ENCODE measurements around the gene ARHGEF26. TPM values are rescaled to one million over a fixed set of nuclear protein-coding genes. Genes with fewer than 3 reads are reported as not detected.

ARHGEF26 gene
- total RNA-seq, 1 experiment from 2014 or later: 7.2 TPM

GRCh38 chr3:154175041-154175440 lies 53.9 kb downstream of the ARHGEF26 start:
- Histone ChIP-seq H3K4me1 (ENCODE audit: control insufficient read depth in 1 of 2, insufficient read depth in 2 of 2, low read length in 2 of 2) (no peaks in the 10 kb centered on the region), H3K9me3 (ENCODE audit: control insufficient read depth in 1 of 2, insufficient read depth in 1 of 2, low read depth in 1 of 2, low read length in 2 of 2) (no peaks in the 10 kb centered on the region), H3K36me3 (ENCODE audit: control insufficient read depth in 1 of 2, insufficient read depth in 2 of 2, low read length in 2 of 2) (no peaks in the 10 kb centered on the region), H3K4me3 (replicated peaks in 1 of 2; ENCODE audit: low read depth in 1 of 2, low read length in 2 of 2) (no peak overlapping the region), H3K27ac (ENCODE audit: low read depth, low read length) (no peak overlapping the region), H3K4me2 (ENCODE audit: low read length) (no peak overlapping the region), H3K79me2 (ENCODE audit: insufficient read depth, low read length) (no peaks in the 10 kb centered on the region), H4K20me1 (ENCODE audit: insufficient read depth) (no peaks in the 10 kb centered on the region), H3K9ac (ENCODE audit: low read length) (no peak overlapping the region), H3K27me3 (ENCODE audit: insufficient read depth, low read length) (no peaks in the 10 kb centered on the region), H2AFZ (ENCODE audit: low read depth, low read length, poor library complexity, severe bottlenecking) (no peak overlapping the region), H3K9me2 (ENCODE audit: insufficient read depth) (no peaks in the 10 kb centered on the region)
- no peak for TF ChIP-seq ELF1 (IDR thresholded peaks at IDR 0.05; ENCODE audit: borderline replicate concordance, low read depth)
- TF ChIP-seq POLR2A (IDR thresholded peaks at IDR 0.05; ENCODE audit: borderline replicate concordance, extremely low read depth, insufficient read depth, insufficient read length): no peak
- no peak for TF ChIP-seq REST (IDR thresholded peaks at IDR 0.05; ENCODE audit: low read depth)
- TF ChIP-seq, protein P1, sequence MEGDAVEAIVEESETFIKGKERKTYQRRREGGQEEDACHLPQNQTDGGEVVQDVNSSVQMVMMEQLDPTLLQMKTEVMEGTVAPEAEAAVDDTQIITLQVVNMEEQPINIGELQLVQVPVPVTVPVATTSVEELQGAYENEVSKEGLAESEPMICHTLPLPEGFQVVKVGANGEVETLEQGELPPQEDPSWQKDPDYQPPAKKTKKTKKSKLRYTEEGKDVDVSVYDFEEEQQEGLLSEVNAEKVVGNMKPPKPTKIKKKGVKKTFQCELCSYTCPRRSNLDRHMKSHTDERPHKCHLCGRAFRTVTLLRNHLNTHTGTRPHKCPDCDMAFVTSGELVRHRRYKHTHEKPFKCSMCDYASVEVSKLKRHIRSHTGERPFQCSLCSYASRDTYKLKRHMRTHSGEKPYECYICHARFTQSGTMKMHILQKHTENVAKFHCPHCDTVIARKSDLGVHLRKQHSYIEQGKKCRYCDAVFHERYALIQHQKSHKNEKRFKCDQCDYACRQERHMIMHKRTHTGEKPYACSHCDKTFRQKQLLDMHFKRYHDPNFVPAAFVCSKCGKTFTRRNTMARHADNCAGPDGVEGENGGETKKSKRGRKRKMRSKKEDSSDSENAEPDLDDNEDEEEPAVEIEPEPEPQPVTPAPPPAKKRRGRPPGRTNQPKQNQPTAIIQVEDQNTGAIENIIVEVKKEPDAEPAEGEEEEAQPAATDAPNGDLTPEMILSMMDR (IDR thresholded peaks at IDR 0.05 in 2 of 3, conservative IDR thresholded peaks at IDR 0.05 in 1 of 3; ENCODE audit: borderline replicate concordance in 1 of 3, insufficient read depth in 1 of 3, low read depth in 2 of 3, low read length in 2 of 3): no peak
- no peak for TF ChIP-seq CEBPB (IDR thresholded peaks at IDR 0.05; ENCODE audit: low read depth)
- no peak for TF ChIP-seq ZFX (IDR thresholded peaks at IDR 0.05)
- CTCF ChIA-PET: no interaction called here
- ATAC-seq (no peak), DNase-seq (ENCODE audit: low read depth, low spot score) (no peak)
- BruUV-seq (replicated peaks): no TSS peak
- intact Hi-C loops (cut with micrococcal nuclease): no loop called here
- RAD21 ChIA-PET (ENCODE audit: low non-redundant PET in 1 of 2, low total read pairs in 2 of 2, uncharacterized antibody in 2 of 2, unreplicated experiment in 2 of 2): no interaction called here
- POLR2A ChIA-PET: no interaction called here

Data from HCT116 (cell line).